ENCODE measurements around the gene C16orf86. TPM values are rescaled to one million over a fixed set of nuclear protein-coding genes. Genes with fewer than 3 reads are reported as not detected.

Gene C16orf86
- total RNA-seq, 4 donors from 2014 or later: 0.54 to 6.6 (median 2.0) TPM

DNA sequence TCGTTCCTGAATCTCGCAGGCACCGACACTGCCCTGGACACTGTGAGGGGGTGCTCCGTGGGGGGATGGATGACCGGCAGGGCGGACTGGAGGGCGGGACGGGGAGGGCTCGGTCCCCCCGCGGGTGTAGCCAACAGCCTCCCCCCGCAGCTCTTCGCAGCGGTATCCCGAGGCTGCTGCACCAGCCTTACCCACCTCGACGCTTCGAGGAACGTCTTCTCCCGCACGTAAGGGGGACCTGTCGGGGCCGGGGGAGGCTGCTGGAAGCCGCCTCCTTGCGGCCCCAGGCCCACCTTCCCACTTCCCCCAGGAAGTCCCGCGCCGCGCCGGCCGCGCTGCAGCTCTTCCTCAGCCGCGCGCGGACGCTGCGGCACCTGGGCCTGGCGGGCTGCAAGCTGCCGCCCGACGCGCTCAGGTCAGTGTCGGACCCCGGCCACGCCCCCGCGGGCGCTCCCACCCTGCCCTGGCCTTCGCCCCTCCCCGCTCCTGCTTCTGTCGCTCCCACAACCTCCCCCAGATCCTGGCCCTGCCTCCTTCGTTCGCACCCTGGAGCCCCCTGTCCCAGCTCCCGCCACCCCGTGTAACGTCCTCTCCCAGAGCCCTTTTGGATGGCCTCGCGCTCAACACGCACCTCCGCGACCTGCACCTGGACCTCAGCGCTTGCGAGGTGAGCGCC, 18.4 kb upstream of the C16orf86 start:
- H3K4me3 ChIP-seq: no peak overlapping the region
- peaks cover 0 to 27% of the 10 kb centered on the region in 2 donors for H3K27me3 ChIP-seq
- no peaks in the 10 kb centered on the region for H3K36me3 ChIP-seq
- peaks cover 0 to 21% (median 5%) of the 10 kb centered on the region in 4 donors for H3K4me1 ChIP-seq
- H3K9me3 ChIP-seq: no peaks in the 10 kb centered on the region
- H3K27ac ChIP-seq: no peak overlapping the region
- TF ChIP-seq, protein P1, sequence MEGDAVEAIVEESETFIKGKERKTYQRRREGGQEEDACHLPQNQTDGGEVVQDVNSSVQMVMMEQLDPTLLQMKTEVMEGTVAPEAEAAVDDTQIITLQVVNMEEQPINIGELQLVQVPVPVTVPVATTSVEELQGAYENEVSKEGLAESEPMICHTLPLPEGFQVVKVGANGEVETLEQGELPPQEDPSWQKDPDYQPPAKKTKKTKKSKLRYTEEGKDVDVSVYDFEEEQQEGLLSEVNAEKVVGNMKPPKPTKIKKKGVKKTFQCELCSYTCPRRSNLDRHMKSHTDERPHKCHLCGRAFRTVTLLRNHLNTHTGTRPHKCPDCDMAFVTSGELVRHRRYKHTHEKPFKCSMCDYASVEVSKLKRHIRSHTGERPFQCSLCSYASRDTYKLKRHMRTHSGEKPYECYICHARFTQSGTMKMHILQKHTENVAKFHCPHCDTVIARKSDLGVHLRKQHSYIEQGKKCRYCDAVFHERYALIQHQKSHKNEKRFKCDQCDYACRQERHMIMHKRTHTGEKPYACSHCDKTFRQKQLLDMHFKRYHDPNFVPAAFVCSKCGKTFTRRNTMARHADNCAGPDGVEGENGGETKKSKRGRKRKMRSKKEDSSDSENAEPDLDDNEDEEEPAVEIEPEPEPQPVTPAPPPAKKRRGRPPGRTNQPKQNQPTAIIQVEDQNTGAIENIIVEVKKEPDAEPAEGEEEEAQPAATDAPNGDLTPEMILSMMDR (IDR thresholded peaks at IDR 0.05): no peak
- TF ChIP-seq POLR2A (IDR thresholded peaks at IDR 0.05): no peak
- no peak for DNase-seq

- Histone ChIP-seq H3K36me3 (no peaks in the 10 kb centered on the region), H3K27ac (no peak overlapping the region), H3K9me3 (no peaks in the 10 kb centered on the region), H3K4me1 (peaks cover 0 to 27% (median 5%) of the 10 kb centered on the region in 4 donors), H3K27me3 (peaks cover 0 to 34% of the 10 kb centered on the region in 2 donors), H3K4me3 (no peak overlapping the region)
- TF ChIP-seq, protein P1 (IDR thresholded peaks at IDR 0.05): no peak
- DNase-seq: no peak
Measured at GRCh38 chr16:67648764-67649407, 17.7 kb upstream of the C16orf86 start.

DNA sequence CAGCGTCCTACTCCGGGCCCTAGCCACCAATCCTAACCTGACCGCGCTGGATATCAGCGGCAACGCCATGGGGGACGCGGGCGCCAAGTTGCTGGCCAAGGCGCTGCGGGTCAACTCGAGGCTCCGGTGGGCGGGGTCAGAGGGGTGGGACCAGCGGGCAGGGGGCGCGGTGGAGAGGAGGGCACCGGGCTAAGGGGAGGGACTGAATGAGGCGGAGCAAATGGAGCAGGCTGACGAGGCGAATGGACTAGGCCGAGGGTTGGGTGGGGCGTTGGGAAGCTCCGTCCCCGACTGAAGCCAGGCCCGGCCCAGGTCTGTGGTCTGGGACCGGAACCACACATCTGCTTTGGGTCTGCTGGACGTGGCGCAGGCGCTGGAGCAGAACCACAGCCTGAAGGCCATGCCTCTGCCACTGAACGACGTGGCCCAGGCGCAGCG, 17.1 kb upstream of the C16orf86 start:
- Histone ChIP-seq H3K27me3 (peaks cover 0 to 40% of the 10 kb centered on the region in 2 donors), H3K9me3 (no peaks in the 10 kb centered on the region), H3K4me3 (no peak overlapping the region), H3K36me3 (no peaks in the 10 kb centered on the region), H3K4me1 (peaks cover 0 to 28% (median 5%) of the 10 kb centered on the region in 4 donors), H3K27ac (no peak overlapping the region)
- TF ChIP-seq, protein P1 (IDR thresholded peaks at IDR 0.05): no peak
- no peak for TF ChIP-seq POLR2A (IDR thresholded peaks at IDR 0.05)
- peak in 1 of 3 donors; percentile 58 for DNase-seq

GRCh38 chr16:67650023-67650422, 16.6 kb upstream of the C16orf86 start:
- no peak for DNase-seq
- H3K9me3 ChIP-seq: no peaks in the 10 kb centered on the region
- no peaks in the 10 kb centered on the region for H3K36me3 ChIP-seq
- H3K4me3 ChIP-seq: no peak overlapping the region
- no peak for TF ChIP-seq POLR2A (IDR thresholded peaks at IDR 0.05)
- TF ChIP-seq, protein P1 (IDR thresholded peaks at IDR 0.05): no peak
- peaks cover 0 to 41% of the 10 kb centered on the region in 2 donors for H3K27me3 ChIP-seq
- no peak overlapping the region for H3K27ac ChIP-seq
- H3K4me1 ChIP-seq: peaks cover 0 to 23% (median 5%) of the 10 kb centered on the region in 4 donors

DNA sequence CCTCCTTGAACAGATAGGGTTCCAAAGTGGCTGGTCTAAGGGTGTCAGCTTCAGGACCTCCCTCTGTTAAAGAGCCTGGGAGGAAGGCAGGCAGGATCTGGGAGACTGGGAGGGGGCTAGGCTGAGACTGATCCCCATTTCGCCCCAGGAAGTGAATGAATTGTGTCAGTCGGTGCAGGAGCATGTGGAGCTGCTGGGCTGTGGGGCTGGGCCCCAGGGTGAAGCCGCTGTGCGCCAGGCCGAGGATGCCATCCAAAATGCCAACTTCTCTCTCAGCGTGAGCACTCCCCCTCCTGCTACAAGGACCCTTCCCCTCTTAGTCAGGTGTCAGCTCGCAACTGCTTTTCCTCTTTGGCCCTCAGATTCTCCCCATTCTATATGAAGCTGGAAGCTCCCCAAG, 15.6 kb upstream of the C16orf86 start:
- DNase-seq: no peak
- Histone ChIP-seq H3K4me3 (no peak overlapping the region), H3K4me1 (peaks cover 0 to 21% (median 1%) of the 10 kb centered on the region in 4 donors), H3K27ac (no peak overlapping the region), H3K9me3 (no peaks in the 10 kb centered on the region), H3K36me3 (no peaks in the 10 kb centered on the region), H3K27me3 (peaks cover 0 to 37% of the 10 kb centered on the region in 2 donors)
- TF ChIP-seq, protein P1 (IDR thresholded peaks at IDR 0.05): no peak
- TF ChIP-seq POLR2A (IDR thresholded peaks at IDR 0.05): no peak

All from Peyer's patch (tissue), 4 donors.